Islet of Langerhans (tissue), 1 donor: ENCODE measurements around the gene PTPRT.

Experiments used
- FAIRE-seq: peaks from one replicate; lab custom pipeline; 2011; peaks lifted over from hg19 to GRCh38; lab: Jason Lieb, UNC

Gene PTPRT

DNA sequence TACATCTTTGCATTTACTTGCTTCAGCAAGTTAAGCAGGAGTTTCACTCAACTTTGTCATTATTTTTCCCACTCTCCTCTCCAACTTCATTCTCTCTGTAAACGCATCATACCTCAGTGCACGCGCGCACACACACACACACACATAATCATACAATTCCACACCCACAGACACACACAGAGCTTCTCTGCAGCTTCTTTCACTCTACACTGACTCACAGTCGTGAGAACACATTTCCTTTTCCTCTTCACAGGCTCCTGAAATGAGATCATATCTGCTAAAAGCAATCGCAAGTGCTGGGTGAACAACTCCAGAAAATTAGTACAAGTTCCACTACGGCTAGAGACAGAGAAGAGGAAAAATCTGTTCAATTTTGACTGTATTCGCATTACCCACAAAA, 215.4 kb downstream of the PTPRT start:
- no peak for FAIRE-seq

GRCh38 chr20:42972591-42972990, 217.1 kb downstream of the PTPRT start:
- no peak for FAIRE-seq

GRCh38 chr20:42968746-42969145, 221.0 kb downstream of the PTPRT start:
- FAIRE-seq = no peak

DNA sequence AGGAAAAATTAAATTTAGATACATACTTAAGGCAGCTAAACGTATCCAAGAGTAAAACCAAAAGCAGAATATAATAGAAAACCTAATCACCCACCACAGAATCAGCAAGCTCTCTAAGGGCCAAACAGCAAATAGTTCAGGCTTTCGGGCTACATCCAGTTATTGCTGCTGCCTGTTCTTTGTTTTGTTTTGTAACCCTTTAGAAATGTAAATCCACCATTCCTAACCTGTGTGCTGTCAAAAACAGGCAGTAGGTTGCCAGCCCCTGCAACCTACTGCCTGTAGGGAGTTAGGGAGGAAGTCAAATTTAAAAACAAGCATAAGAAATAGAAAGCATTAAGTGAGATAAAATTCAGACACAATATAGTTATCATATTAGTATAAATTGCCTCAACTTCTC, 225.9 kb downstream of the PTPRT start:
- no peak for FAIRE-seq

GRCh38 chr20:42961771-42962170, 227.9 kb downstream of the PTPRT start:
- no peak for FAIRE-seq

DNA sequence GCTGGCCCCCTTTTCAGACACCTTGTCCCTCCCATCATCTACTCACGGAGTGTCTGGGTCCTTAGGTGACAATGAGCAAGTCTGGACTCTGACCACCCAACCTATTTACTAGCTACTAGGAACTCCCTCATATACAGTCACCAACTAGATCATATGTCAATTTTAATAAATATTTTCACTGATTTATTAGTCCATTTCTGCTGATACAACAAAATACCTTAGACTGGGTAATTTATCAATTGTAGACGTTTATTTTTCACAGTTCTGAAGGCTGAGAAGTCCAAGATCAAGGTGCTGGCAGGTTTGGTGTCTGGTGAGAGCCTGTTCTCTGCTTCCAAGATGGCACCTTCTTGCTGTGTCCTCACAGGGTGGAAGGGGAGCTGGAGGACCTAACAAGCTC, 229.7 kb downstream of the PTPRT start:
- FAIRE-seq = no peak

DNA sequence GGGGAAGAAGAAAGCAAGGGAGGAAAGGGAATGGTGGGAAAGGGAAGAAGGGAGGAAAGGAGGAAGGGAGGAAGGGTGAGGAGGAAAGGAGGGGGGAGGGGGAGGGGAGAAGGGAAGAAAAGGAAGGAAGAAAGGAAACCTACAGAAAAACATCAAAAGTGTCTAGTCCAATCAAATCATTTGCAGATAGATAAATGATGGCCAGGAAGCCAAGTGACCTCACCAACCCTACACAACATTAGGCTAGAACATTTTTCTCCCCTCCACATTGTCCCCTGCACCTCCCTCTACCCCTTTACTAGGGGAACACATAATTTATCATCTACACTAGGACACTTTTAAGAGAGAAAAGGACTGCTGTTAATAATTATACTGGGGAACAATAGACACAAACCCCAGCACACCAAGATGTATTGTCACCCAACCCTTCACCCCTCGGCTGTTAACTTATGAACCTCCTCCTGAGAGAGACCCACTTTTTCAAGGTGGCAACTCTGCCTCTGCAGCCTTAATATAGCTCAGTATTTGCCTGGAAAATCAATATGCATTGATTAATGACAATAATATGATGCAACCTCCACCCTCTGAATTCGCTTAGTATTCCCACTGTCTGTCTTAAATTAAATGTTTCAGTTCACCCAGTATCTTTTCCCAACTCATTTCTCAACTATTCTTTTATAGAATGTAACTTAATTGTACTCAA, 231.2 kb downstream of the PTPRT start:
- no peak for FAIRE-seq

GRCh38 chr20:42957704-42958095, 232.0 kb downstream of the PTPRT start:
- FAIRE-seq = no peak

- FAIRE-seq = no peak
Measured at GRCh38 chr20:42957018-42957703, 232.5 kb downstream of the PTPRT start.

DNA sequence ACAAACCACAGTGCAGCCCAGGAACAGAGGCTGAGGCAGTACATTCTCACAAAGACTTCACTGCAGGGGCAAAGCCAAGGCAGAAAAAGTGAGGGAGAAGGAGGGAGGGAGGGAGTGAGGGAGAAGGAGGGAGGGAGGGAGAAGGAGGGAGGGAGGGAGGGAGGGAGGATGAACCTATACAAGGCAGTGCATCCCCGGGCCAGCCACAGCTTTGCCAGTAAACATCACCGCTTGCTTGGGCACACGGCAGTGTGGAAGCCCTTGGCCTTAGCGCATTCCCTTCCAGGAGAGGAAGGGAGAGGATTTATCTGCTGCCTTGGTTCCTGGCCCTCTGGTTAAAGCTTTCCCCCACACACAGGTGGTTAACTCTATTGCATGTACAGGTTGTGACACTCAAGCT, 234.0 kb downstream of the PTPRT start:
- no peak for FAIRE-seq

DNA sequence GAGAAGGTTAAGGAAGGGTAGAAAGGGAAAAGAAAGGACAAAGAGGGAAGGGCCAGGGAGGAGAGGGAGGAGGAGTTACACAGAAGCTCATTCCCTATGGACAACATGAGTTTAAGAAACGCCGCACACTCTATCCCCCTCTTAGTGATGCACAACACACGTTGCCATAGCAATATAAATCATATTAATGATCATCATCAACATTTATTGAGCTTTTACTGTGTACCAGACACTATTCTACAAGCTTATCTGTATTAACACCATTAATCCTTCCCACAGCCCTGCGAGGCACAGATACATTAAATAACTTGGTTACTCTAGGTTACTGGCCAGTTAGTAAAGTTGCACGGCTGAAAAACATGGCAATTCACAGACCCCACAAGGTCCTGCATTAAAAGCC, 234.8 kb downstream of the PTPRT start:
- FAIRE-seq = no peak

- no peak for FAIRE-seq
Measured at GRCh38 chr20:42949950-42950349, 239.8 kb downstream of the PTPRT start.

- FAIRE-seq = no peak
Measured at GRCh38 chr20:42945234-42945994, 244.3 kb downstream of the PTPRT start.

DNA sequence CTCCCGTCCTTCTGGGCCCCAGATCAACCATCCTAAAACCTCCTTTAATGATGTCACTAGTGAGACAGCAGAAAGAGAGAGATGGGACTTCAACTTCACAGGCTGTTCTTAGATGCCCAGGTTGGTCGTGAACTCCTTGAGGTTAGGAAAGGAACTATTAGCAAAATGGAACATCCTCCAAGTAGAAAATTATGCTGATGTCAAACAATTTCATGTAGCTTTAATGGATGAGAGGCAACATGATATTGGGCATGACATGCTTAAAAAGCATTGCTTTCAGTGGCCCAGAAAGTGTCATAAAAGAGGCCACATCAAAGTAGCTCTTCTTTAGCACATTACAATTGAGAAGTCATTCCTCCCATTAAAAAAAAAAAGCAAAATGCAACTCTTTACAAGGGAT, 248.1 kb downstream of the PTPRT start:
- no peak for FAIRE-seq

- no peak for FAIRE-seq
Measured at GRCh38 chr20:42938441-42939205, 251.1 kb downstream of the PTPRT start.

DNA sequence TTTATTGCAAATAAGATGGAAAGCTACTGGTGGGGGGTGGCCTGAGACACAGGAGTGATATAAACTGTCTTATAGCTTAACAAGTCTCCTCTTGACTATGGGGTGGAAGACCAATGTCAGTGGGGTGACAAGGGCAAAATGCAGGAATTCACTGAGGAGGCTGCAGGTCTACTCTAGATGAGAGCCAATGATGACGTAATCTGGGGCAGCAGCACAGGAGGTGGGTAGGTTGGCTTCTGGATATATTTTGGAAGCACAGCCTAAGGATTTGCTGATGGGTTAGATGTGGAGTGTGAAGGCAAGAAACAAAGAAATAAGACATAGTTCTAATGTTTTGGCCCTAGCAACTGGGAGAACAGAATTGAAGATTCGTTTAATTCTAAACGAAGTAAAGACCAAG, 253.2 kb downstream of the PTPRT start:
- FAIRE-seq = no peak

- FAIRE-seq = no peak
Measured at GRCh38 chr20:42924215-42924614, 265.5 kb downstream of the PTPRT start.

DNA sequence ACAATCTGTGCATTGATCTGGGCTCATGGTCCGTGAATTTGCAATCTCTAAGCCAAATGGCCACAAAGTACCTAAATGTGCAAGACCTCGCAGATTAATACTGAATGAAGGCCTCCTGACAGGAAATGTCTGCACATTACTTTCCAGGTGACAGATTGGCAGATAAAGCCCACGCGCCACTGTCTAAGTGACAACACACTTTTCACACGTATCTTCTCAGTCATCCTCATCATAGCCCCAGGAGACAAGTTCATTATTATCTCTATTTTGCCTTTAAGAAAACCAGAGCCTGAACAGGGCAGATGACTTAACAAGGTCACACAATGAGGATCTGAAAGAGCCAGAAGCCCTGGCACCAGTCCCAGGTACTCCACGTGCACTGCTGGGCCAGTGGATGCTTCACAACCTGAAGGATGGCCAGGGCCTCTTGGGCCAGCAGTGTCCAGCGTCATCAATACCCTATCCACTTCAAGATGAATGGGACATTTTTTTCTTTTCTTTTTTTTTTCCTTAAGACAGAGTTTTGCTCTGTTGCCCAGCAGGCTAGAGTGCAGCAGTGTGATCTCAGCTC, 266.3 kb downstream of the PTPRT start:
- no peak for FAIRE-seq

DNA sequence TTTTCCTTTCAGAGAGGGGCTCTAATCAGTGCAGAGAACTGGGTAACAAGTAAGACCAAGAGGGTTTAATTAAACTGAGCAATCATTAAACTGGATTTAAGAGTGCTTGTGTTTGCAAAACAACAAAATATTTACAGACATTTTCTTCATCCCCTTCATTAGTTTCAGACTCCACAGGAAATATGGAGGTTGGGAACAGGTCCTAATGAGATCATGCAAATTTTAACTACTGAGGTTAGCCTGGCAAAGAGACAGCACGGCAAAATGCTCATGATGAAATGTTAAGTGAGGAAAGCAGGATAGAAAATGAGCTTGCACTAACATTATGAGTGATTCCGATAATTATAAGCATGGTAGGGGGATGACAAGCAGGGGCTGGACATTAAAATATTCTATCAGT, 268.9 kb downstream of the PTPRT start:
- FAIRE-seq = no peak

DNA sequence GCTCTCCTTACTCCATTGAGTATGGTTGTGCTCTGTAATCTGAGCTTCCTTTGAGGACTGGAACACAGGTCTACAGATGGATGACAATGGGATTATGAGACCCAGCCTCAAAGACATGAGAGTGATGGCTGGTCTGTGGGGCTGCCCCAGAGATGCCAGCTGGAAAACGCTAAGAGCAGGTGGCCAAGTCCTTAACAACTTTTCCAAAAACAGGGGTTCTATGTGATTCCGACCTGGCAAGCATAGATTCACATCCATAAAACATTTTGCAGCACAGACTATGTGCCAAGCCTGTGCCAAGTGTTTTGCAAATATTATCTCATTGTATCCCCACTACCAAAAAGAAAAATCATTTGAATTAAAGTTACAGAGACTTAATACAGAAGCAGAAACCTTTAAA, 270.4 kb downstream of the PTPRT start:
- FAIRE-seq = no peak

- no peak for FAIRE-seq
Measured at GRCh38 chr20:42915081-42915480, 274.6 kb downstream of the PTPRT start.

- FAIRE-seq = no peak
Measured at GRCh38 chr20:42914302-42914701, 275.4 kb downstream of the PTPRT start.
